Keratinocyte (primary cell): ENCODE data around the gene DIDO1. TPM values are rescaled to one million over a fixed set of nuclear protein-coding genes. Genes with fewer than 3 reads are reported as not detected.

Experiments used
- DNase-seq: peaks from one replicate; pipeline ENCODE4 v3.0.0-alpha.2; 2011; ENCODE audit warnings: low read depth, missing footprints, low spot score
- FAIRE-seq: peaks from 2 replicates; lab custom pipeline; 2011; peaks lifted over from hg19 to GRCh38; lab: Jason Lieb, UNC
- H2AFZ ChIP-seq: 2 replicates; pipeline ENCODE4 v1.6.0; 2012; ENCODE audit warnings: low read length, control low read depth, inconsistent platforms; ENCODE audit not compliant: control insufficient read depth
- H3K27ac ChIP-seq: 2 replicates; pipeline ENCODE4 v1.5.1; 2011; ENCODE audit warnings: low read length; ENCODE audit not compliant: control insufficient read depth, insufficient read depth
- H3K27me3 ChIP-seq: 3 replicates; pipeline ENCODE4 v1.6.0; 2011; ENCODE audit warnings: low read length; ENCODE audit not compliant: control insufficient read depth, insufficient read depth; ENCODE audit errors: extremely low read depth
- H3K36me3 ChIP-seq, 2 experiments: 2 replicates in 1 of 2; 3 replicates in 1 of 2; pipeline ENCODE4 v1.5.1; 2011; ENCODE audit warnings: low read length in 2 of 2, mild to moderate bottlenecking in 1 of 2; ENCODE audit not compliant: control insufficient read depth in 2 of 2, insufficient read depth in 2 of 2; ENCODE audit errors: extremely low read depth in 1 of 2
- H3K4me1 ChIP-seq: 3 replicates; pipeline ENCODE4 v1.5.1; 2011; ENCODE audit warnings: low read length; ENCODE audit not compliant: control insufficient read depth, insufficient read depth; ENCODE audit errors: extremely low read depth
- H3K4me2 ChIP-seq: 3 replicates; pipeline ENCODE4 v1.6.0; 2011; ENCODE audit warnings: low read depth, low read length; ENCODE audit not compliant: control insufficient read depth, insufficient read depth; ENCODE audit errors: extremely low read depth
- H3K4me3 ChIP-seq, 3 experiments: fragments of 200-600 bp in 1 of 3; sonication (generic) in 1 of 3; 2 replicates in 2 of 3; 3 replicates in 1 of 3; pipeline ENCODE4 v1.5.1; 2011 to 2016; ENCODE audit warnings: low read length in 3 of 3, mild to moderate bottlenecking in 3 of 3, control low read depth in 2 of 3, inconsistent platforms in 1 of 3, low read depth in 1 of 3, mixed read lengths in 1 of 3, mixed run types in 1 of 3, moderate library complexity in 1 of 3; ENCODE audit not compliant: control insufficient read depth in 2 of 3, insufficient read depth in 2 of 3; ENCODE audit errors: extremely low read depth in 1 of 3
- H3K79me2 ChIP-seq: 2 replicates; pipeline ENCODE4 v1.6.0; 2012; ENCODE audit warnings: low read length; ENCODE audit not compliant: control insufficient read depth, insufficient read depth
- H3K9ac ChIP-seq: 3 replicates; pipeline ENCODE4 v1.6.0; 2011; ENCODE audit warnings: low read length; ENCODE audit not compliant: control insufficient read depth, insufficient read depth; ENCODE audit errors: extremely low read depth
- H3K9me1 ChIP-seq: 3 replicates; pipeline ENCODE4 v1.6.0; 2011; ENCODE audit warnings: low read length; ENCODE audit not compliant: control insufficient read depth, insufficient read depth; ENCODE audit errors: extremely low read depth
- H3K9me3 ChIP-seq: 2 replicates; pipeline ENCODE4 v1.5.1; 2012; ENCODE audit warnings: low read depth, low read length; ENCODE audit not compliant: control insufficient read depth
- H4K20me1 ChIP-seq: 3 replicates; pipeline ENCODE4 v1.6.0; 2011; ENCODE audit warnings: low read length; ENCODE audit not compliant: control insufficient read depth, insufficient read depth; ENCODE audit errors: extremely low read depth
- EZH2 ChIP-seq: IDR thresholded peaks from one replicate; pipeline ENCODE4 v1.6.1; 2012; ENCODE audit warnings: inconsistent platforms, mild to moderate bottlenecking, low read length, moderate library complexity
- dilution Hi-C: fragments of 300-500 bp; cut with MboI; formaldehyde crosslinking; loops from one replicate; pipeline ENCODE4 v1.7.0; 2020; ENCODE audit warnings: low sequenced_read_pairs; ENCODE audit not compliant: extremely low pct_ligation_motif_present
- polyA plus RNA-seq, 5 experiments: library from polyadenylated mRNA; depleted of rRNA in 3 of 5; stranded (reverse) in 3 of 5; stranded (forward) in 1 of 5; unstranded in 1 of 5; fragments of >200 nt; gene quantifications; 1 replicate in 1 of 5; 2 replicates in 3 of 5; 3 replicates in 1 of 5; pipeline versions ENCODE4 v1.2.1 to v1.2.3, GENCODE V29; 2011 to 2012; ENCODE audit warnings: missing spikeins in 2 of 5, low read depth in 1 of 5, low replicate concordance in 1 of 5
- TF ChIP-seq, protein P1 (sequence below), 3 experiments: IDR thresholded peaks in 1 of 3; conservative IDR thresholded peaks in 1 of 3; optimal IDR thresholded peaks in 1 of 3; 2 replicates in 2 of 3; 3 replicates in 1 of 3; pipeline versions ENCODE3 to v1.5.1; 2011; ENCODE audit warnings: low read length in 3 of 3, mild to moderate bottlenecking in 3 of 3, moderate library complexity in 2 of 3, control low read depth in 1 of 3, inconsistent platforms in 1 of 3; ENCODE audit not compliant: insufficient read depth in 2 of 3; ENCODE audit errors: extremely low read depth in 1 of 3

The DIDO1 gene
- polyA plus RNA-seq, 1 donor (not counting 4 experiments of a cell fraction or from before 2014, with no cell fraction given): 14.2 TPM

DNA sequence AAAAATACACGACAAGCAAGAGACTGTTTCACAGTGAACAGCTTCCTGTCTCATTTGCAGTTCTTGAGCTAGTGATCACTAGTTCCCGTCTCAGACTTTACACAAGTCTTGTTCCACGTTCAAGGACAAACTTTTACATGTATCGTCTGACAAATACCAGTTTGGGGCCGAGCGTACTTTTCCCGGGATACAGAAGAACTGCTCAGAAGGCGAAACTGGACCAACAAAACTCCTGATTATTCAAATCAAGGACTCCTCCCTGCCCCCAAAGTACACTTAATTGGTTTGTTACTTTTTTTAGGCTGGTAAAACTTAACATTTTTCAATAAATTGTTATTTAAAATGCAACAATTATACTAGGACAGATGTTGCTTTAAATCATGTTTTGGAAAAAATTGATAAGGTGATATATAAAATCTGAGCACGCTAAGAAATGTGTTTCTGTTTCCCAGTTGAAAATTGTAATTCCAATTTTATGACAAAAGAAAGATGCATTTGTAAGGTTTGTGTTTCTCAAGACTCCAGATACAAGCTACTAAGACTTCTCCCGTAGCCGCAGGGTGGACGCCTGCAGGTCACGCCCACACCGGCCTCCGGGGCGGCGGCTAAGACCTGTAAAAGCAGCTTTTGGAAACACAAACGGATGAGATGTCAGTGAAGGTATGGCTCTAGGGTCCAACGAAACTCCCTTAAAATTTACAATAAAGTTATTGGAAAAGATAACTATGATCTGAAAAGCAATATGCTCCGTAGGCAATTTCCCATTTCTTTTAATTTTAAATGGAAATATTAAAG, 47.9 kb downstream of the DIDO1 start:
- Histone ChIP-seq H3K79me2 (no peaks in the 10 kb centered on the region), H3K9me3 (no peaks in the 10 kb centered on the region), H2AFZ (no peak overlapping the region), H3K9ac (no peak overlapping the region), H3K27me3 (no peaks in the 10 kb centered on the region), H3K4me1 (peaks cover 11% of the 10 kb centered on the region), H3K4me2 (no peak overlapping the region), H4K20me1 (no peaks in the 10 kb centered on the region), H3K27ac (no peak overlapping the region), H3K9me1 (no peaks in the 10 kb centered on the region), H3K4me3 (no peak overlapping the region), H3K36me3 (peaks cover 4% of the 10 kb centered on the region in 2 experiments)
- TF ChIP-seq, protein P1, sequence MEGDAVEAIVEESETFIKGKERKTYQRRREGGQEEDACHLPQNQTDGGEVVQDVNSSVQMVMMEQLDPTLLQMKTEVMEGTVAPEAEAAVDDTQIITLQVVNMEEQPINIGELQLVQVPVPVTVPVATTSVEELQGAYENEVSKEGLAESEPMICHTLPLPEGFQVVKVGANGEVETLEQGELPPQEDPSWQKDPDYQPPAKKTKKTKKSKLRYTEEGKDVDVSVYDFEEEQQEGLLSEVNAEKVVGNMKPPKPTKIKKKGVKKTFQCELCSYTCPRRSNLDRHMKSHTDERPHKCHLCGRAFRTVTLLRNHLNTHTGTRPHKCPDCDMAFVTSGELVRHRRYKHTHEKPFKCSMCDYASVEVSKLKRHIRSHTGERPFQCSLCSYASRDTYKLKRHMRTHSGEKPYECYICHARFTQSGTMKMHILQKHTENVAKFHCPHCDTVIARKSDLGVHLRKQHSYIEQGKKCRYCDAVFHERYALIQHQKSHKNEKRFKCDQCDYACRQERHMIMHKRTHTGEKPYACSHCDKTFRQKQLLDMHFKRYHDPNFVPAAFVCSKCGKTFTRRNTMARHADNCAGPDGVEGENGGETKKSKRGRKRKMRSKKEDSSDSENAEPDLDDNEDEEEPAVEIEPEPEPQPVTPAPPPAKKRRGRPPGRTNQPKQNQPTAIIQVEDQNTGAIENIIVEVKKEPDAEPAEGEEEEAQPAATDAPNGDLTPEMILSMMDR (optimal IDR thresholded peaks at IDR 0.05 in 1 of 3, IDR thresholded peaks at IDR 0.05 in 1 of 3, conservative IDR thresholded peaks at IDR 0.05 in 1 of 3; ENCODE audit: extremely low read depth in 1 of 3, insufficient read depth in 2 of 3, low read length in 3 of 3): no peak
- no peak for TF ChIP-seq EZH2
- DNase-seq: no peak
- no peak for FAIRE-seq
- dilution Hi-C loops: no loop called here

DNA sequence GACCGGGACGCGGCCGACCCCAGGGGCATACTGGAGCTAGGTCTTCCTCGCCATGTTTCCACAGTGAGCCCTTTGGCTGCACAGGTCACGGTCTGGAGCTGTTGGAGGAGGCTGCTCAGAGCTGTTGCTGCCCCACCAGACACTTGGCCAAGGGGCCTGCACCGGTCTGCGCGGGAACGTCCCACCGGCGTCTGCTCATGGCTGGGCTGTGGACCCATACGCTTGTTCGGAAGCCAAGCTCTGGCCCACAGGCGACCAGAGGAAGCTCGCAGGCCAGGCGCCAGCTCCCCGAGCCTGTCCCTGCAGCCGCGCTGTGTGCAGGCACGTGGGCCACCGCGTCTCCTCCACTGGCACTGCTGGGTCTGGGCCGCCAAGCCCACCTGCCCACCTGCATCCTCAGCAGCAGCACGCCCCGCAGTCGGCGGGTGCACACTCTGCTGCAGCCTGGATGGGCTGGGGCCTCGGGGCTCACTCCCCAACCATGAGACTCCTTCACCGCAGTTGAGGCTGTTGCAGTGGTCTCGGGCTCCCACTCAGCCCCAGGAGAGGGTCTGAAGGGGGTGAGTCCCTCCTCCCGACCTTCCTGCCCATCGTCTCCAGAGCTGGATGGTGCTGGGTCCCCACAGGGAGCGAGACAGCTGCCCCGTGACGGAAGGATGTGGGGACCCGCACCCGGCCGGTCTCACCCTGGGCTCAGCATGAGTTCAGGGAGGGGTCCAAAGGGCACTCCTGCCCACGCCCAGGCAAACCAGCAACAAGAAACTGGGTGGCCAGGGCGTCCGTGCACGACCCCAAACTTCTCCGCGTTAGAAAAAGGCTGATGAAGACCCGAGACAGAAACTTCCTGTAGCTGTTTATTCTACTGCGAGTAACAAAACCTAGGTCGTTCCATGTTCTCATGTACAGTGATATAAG, 49.1 kb downstream of the DIDO1 start:
- Histone ChIP-seq H3K9me3 (no peaks in the 10 kb centered on the region), H3K27ac (no peak overlapping the region), H3K9me1 (no peaks in the 10 kb centered on the region), H4K20me1 (no peaks in the 10 kb centered on the region), H3K27me3 (no peaks in the 10 kb centered on the region), H3K4me1 (peaks cover 11% of the 10 kb centered on the region), H2AFZ (no peak overlapping the region), H3K4me2 (no peak overlapping the region), H3K36me3 (peaks cover 4% of the 10 kb centered on the region in 2 experiments), H3K79me2 (no peaks in the 10 kb centered on the region), H3K9ac (no peak overlapping the region), H3K4me3 (no peak overlapping the region)
- TF ChIP-seq, protein P1 (optimal IDR thresholded peaks at IDR 0.05 in 1 of 3, IDR thresholded peaks at IDR 0.05 in 1 of 3, conservative IDR thresholded peaks at IDR 0.05 in 1 of 3; ENCODE audit: extremely low read depth in 1 of 3, insufficient read depth in 2 of 3, low read length in 3 of 3): no peak
- dilution Hi-C loops: no loop called here
- FAIRE-seq (no peak), DNase-seq (no peak)
